GM19324 (cell line): ENCODE data around the gene SORD.
"Not testable (repeated sequence)": the region's sequence is repeated elsewhere in the genome, so short reads cannot be mapped to it uniquely, and the experiment has no call there.

ENCODE experiments used
- ATAC-seq: cut with Tn5 transposase; IDR thresholded peaks from one replicate; pipeline ENCODE4 v1.9.1; 2021; ENCODE audit warnings: mild to moderate bottlenecking, moderate library complexity; ENCODE audit not compliant: unreplicated experiment, low FRiP score

SORD gene

GRCh38 chr15:45022871-45023658 is at the start of gene SORD:
Gene SORD (plus strand): TSS chr15:45023195. CDS start chr15:45023284, 89 bp downstream.
- peak; percentile 98 for ATAC-seq

- ATAC-seq, result not testable (repeated sequence)
These were observed 46.8 kb upstream of the SORD start for GRCh38 chr15:44976183-44976582.

GRCh38 chr15:44977781-44978180 is 45.2 kb upstream of the SORD start:
- ATAC-seq, result not testable (repeated sequence)

- not testable (repeated sequence) for ATAC-seq
These were observed 43.2 kb upstream of the SORD start for GRCh38 chr15:44979617-44980339.

GRCh38 chr15:44984144-44984543 is 38.9 kb upstream of the SORD start:
- ATAC-seq, result not testable (repeated sequence)

GRCh38 chr15:44986346-44987055 is 36.5 kb upstream of the SORD start:
- not testable (repeated sequence) for ATAC-seq

GRCh38 chr15:44987711-44988110 is 35.3 kb upstream of the SORD start:
- ATAC-seq, result not testable (repeated sequence)

GRCh38 chr15:44988184-44988869 is 34.7 kb upstream of the SORD start:
- ATAC-seq, result not testable (repeated sequence)

GRCh38 chr15:44988870-44989219 is 34.1 kb upstream of the SORD start:
- not testable (repeated sequence) for ATAC-seq

GRCh38 chr15:44997632-44998031 is 25.4 kb upstream of the SORD start:
- ATAC-seq, result not testable (repeated sequence)

GRCh38 chr15:44999105-44999504 is 23.9 kb upstream of the SORD start:
- ATAC-seq, result no peak

- ATAC-seq, result not testable (repeated sequence)
These were observed 21.8 kb upstream of the SORD start for GRCh38 chr15:45001180-45001579.

GRCh38 chr15:45003731-45004410 is 19.1 kb upstream of the SORD start:
- ATAC-seq, result not testable (repeated sequence)

- not testable (repeated sequence) for ATAC-seq
These were observed 18.3 kb upstream of the SORD start for GRCh38 chr15:45004590-45005175.

- no peak for ATAC-seq
These were observed 13.9 kb upstream of the SORD start for GRCh38 chr15:45009046-45009445.

- ATAC-seq, result not testable (repeated sequence)
These were observed 7.9 kb upstream of the SORD start for GRCh38 chr15:45015114-45015513.

- not testable (repeated sequence) for ATAC-seq
These were observed 2.6 kb upstream of the SORD start for GRCh38 chr15:45020222-45020900.

- not testable (repeated sequence) for ATAC-seq
These were observed 2.1 kb upstream of the SORD start for GRCh38 chr15:45020901-45021259.

- ATAC-seq, result no peak
These were observed 1.6 kb upstream of the SORD start for GRCh38 chr15:45021348-45021747.
